HG03460 (cell line): ENCODE measurements around the gene MRPL51.
"Not testable (repeated sequence)": the region's sequence is repeated elsewhere in the genome, so short reads cannot be mapped to it uniquely, and the experiment has no call there.

Experiments
- ATAC-seq: cut with Tn5 transposase; IDR thresholded peaks from one replicate; pipeline ENCODE4 v1.9.1; 2021; ENCODE audit not compliant: unreplicated experiment

The MRPL51 gene

DNA sequence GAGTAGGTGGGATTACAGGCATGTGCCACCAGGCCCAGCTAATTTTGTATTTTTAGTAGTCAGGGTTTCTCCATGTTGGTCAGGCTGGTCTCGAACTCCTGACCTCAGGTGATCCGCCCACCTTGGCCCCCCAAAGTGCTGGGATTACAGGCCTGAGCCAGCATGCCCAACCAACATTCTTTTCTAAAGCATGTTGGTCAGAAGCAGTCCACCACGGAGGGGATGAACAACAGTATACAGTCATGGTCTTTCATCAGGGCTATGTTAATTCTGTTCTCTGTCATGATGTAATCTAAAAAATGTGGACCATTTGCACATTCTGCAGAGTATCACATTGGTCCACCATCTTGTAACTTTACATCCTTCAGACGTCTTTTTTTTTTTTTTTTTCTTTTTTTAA, 3.6 kb downstream of the MRPL51 start:
- no peak for ATAC-seq

DNA sequence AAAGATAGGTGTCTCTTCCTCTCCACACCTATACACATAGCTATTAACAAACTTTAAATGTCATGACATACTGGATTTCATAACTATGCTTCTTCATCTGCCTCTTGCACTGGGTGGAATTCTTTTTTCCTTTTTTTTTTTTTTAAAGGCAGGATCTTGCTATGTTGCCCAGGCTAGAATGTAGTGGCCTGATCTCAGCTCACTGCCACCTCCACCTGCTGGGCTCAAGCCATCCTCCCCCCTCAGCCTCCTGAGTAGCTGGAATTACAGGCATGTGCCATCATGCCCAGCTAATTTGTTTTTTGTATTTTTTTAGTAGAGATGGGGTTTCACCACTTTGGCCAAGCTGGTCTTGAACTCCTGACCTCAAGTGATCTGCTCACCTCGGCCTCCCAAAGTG, 4.8 kb downstream of the MRPL51 start:
- no peak for ATAC-seq

DNA sequence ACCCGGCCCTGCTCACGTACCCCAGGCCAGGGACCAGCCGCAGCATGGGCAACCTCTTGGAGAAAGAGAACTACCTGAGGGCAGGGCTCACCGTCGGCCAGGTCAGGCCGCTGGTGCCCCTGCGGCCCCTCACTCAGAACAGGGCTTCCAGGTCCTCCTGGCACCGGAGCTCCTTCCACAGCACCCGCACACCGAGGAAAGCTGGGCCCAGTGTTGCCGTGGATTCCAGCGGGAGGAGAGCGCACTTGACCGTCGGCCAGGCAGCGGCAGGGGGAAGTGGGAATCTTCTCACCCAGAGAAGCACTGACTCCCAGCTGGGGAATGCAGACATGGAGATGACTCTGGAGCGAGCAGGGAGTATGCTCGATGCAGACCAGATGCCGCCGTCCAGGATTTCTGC, 14.6 kb downstream of the MRPL51 start:
- ATAC-seq: no peak

DNA sequence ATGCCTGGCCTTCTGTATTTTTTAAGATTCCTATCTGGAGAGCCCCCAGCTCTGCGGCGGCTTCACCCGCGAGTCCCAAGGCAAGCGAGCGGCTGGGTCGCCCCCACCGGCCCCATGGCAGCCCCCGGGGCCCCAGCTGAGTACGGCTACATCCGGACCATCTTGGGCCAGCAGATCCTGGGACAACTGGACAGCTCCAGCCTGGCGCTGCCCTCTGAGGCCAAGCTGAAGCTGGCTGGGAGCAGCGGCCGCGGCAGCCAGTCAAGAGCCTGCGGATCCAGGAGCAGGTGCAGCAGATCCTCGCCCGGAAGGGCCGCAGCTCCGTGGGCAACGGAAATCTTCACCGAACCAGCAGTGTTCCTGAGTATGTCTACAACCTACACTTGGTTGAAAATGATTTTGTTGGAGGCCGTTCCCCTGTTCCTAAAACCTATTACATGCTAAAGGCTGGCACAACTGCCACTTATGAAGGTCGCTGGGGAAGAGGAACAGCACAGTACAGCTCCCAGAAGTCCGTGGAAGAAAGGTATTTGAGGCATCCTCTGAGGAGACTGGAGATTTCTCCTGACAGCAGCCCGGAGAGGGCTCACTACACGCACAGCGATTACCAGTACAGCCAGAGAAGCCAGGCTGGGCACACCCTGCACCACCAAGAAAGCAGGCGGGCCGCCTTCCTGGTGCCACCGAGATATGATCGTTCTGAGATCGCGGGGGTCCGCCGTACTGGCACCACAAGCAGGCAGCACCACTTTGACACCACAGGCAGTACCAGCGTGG, 15.3 kb downstream of the MRPL51 start:
- ATAC-seq: not testable (repeated sequence)

DNA sequence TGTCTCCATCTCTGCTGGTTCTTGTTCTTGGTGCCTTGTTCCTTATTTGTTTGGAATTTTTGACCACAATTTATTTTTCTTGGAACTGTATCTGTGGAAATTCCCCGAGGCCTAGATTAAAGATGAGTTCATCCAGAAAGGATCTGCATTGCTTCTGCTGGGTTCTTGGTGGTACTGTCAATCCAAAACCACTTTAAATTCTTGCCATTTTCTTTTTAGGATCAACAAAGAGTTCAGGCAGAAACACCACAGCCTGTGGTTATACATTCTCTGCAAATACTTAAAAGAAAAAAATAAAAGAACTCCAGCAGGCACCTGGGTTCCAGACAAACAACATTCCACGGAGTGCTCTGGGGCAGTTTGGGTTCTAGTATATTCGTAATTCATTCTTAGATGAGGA, 16.6 kb downstream of the MRPL51 start:
- no peak for ATAC-seq

DNA sequence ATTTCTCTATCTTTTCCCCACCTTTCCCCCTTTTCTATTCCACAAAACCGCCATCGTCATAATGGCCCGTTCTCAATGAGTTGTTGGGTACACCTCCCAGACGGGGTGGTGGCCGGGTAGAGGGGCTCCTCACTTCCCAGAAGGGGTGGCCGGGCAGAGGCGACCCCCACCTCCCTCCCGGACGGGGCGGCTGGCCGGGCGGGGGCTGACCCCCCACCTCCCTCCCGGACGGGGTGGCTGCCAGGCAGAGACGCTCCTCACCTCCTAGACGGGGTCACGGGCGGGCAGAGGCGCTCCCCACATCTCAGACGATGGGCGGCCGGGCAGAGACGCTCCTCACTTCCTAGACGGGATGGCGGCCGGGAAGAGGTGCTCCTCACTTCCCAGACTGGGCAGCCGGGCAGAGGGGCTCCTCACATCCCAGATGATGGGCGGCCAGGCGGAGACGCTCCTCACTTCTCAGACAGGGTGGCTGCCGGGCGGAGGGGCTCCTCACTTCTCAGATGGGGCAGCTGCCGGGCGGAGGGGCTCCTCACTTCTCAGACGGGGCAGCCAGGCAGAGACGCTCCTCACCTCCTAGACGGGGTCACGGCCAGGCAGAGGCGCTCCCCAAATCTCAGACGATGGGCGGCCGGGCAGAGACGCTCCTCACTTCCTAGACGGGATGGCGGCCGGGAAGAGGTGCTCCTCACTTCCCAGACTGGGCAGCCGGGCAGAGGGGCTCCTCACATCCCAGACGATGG, 17.7 kb downstream of the MRPL51 start:
- ATAC-seq: not testable (repeated sequence)

DNA sequence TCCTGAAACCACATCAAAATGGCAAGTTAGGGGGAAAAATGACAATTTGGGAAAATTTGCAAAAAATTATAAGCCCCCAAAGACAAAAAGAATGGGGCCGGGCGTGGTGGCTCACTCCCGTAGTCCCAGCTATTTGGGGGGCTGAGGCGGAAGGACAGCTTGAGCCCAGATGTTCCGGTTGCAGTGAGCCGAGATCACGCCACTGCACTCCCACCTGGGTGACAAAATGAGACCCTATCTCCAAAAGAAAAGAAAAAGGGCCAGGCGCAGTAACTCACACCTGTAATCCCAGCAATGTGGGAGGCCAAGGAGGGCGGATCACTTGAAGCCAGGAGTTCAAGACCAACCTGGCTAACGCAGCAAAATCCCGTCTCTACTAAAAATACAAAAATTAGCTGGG, 20.6 kb downstream of the MRPL51 start:
- ATAC-seq: no peak

DNA sequence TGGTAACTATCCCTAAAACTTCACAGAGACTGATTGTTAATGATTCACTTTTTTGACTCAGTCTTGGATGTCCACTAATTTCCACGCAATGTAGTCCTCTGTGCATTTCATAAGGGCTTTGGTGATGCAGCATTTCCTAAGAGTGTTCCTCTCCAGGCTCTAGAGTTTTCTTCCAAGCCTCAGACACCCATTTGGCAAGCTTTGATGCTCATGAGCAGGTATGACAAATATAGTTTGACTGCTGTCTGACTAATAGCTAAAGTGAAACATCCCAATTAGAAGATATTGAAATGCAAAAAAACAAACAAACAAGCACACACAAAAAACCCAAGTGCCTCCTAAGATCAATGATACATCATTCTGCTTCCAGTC, 21.1 kb downstream of the MRPL51 start:
- ATAC-seq: no peak

DNA sequence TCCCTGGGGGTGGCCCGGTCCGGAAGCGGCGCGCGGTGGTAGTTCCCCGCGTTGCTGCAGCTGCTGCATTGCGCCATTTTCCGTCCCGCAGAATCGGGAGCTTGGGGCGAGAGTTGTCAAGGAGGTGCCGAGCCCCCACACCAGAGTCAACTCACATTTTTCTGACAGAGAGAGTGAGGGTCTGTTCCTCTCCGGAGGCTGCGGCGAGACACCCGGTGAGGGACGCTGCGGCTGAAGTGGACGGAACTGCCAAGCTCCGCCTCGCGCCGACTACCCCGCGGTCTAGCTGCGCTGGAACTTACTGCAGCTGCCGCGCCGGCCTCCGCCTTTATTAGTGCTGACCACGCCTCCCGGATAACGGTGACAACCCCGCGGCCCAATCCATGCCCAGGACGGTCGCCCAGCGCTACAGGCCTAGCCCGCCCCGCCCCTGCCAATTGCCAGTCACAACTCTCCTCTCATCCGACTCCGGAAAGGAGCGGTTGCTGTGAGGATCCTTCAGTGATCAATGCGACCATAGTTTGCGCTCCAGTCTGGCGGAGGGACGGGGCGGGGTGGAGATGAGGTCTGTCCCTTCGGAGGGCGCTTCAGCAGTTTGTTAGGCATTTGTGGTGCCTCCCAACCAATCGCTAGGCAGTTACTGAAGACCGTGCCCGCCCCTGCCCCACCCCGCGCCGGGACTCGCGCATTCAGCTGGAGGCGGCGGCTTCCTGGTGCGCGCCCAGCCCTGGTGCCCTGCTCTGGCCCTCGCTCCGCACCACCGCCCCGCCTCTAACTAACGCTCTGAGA, 22.5 kb downstream of the MRPL51 start, which contains the start of gene VAMP1:
Gene VAMP1 (minus strand): TSS at position 303 of the 789 bp plus-strand sequence. CDS start 146 bp downstream, at position 157.
- peak; percentile 87 for ATAC-seq

DNA sequence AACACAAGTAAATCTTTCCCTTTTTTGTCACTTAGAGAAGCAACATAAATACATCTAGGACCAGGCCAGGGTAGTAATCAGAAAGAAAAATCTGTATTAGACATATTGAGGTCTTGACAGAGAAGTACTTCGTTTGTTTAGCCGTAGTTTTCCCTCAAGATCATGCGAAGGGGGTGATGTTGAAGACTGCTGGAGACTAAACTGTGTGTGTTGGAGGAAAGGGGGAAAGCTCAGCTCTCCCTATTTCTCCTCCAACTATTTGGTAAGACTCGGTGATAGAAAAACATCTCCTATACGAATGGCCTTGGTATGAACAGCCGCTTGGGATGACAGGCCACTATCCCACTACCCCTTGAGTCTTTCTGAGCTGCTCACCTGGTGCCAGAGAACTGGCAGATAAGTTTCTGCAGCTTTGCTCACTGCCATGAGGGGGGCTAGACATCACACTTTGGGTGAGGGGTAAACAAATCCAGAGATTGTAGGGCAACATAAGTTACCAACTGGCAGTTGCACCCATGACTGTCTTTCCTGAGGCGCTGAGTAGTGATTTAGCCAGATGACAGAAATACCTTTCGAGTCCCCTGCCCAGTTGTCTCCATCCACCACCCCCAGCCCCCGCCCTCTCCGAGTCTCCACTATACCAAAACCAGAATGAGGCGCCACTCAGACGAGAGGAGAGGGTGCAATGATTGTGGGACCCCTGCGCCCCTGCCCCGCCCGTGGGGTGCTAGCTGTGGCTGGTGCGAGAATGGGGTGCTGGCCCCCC, 23.3 kb downstream of the MRPL51 start:
- no peak for ATAC-seq

DNA sequence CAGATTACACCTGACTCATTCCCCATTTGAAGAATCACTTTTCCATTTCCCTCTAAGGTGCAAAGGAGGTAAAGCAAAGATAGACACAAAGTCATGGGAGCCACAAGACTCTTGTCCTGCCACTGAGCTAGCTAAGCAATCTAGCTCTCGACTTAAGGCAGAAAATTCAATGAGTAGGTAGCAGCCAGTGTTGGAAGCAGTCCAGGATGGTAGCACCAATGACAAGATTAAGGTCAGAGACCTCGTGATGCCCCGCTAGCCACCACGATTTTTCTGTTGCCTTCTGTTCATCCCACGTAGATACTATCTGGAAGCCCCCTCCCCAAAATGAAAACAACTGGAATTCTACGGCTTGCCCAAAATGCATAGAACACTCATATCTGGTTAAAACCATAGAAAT, 24.0 kb downstream of the MRPL51 start:
- no peak for ATAC-seq

DNA sequence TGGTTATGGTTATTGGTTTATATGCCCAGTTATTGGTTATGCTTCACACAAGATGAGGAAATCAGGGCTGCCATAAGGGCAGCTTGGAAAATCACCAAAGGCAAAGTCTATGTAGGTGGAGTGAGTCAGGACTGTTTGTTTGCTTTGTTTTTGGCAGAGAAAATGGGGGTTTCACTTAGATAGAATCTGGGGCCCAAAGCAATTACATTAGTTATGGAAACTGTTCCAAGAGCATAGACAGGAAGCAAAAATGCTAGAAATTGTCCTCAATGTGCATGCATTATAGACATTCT, 24.8 kb downstream of the MRPL51 start:
- no peak for ATAC-seq

DNA sequence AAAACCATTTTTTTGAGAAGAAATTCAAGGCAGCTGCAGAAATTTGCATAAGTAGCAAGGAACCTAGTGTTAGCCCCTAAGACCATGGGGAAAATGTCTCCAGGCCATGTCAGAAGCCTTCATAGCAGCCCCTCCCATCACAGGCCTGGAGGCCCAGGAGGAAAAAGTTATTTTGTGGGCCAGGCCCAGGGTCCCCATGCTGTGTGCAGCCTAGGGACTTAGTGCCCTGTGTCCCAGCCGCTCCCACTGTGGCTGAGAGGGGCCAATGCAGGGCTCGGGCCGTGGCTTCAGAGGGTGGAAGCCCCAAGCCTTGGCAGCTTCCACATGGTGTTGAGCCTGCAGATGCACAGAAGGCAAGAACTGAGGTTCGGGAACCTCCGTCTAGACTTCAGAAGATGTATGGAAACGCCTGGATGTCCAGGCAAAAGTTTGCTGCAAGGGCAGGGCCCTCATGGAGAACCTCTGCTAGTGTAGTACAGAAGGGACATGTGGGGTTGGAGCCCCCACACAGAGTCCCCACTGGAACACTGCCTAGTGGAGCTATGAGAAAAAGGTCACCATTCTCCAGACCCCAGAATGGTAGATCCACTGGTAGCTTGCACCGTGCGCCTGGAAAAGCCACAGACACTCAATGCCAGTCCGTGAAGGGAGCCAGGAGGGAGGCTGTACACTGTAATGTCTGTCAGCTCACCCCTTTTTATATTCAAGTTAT, 25.3 kb downstream of the MRPL51 start:
- not testable (repeated sequence) for ATAC-seq

DNA sequence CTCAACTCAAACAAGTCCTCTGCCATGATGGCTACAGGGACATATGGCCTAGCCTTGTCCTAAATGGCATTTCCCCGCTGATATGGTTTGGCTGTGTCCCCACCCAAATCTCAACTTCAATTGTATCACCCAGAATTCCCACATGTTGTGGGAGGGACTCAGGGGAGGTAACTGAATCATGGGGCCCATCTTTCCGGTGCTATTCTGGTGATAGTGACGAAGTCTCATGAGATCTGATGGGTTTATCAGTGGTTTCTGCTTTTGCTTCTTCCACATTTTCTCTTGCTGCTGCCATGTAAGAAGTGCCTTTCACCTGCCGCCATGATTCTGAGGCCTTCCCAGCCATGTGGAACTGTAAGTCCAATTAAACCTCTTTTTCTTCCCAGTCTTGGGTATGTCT, 26.3 kb downstream of the MRPL51 start:
- ATAC-seq: not testable (repeated sequence)

DNA sequence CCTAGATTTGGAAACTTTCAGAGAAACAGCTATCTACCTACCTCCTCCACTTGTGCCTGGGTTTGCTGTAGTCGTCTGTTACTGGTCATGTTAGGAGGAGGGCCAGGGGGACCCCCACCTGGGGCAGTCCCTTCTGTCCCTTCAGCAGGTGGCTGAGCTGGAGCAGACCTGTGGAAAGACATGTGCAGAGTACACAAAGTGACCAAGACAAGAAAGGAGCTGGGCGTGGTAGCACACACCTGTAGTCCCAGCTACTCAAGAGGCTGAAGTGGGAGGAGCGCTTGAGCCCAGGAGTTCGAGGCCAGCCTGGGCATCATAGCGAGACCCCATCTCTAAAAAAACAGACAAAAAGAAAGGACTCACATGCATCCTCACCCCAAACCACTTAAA, 26.9 kb downstream of the MRPL51 start:
- ATAC-seq: no peak

DNA sequence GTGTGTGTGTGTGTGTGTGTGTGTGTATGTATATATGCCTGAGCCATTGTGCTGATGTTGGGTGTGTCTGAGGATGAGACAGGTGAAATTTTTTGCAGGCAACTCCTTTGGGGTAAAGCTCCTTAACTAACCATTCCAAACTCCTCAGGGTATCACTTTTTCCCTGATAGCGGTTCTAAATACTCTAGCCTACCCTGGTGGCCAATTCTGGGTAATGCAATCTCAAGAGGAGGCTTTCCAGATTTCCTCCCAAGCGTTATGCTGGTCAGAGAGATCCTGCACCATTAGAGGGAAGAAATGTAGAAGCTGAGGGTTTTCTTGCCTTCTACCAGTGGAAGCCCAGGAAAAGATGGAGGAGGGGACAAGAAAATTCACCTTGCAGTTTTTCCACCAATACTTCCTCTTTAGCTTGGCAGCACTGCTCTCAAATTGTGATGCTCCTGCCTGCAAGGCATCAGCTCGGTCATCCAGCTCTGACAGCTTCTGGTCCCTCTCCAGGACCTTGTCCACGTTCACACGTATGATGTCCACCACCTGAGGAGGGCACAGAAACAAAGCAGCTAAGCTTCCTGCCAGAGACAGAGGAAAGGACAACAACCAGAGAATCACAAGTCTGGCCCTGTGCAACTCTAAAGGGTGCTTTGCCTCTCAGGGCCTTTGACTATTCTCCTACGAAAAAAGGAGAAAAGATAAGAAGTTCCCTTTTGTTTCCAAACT, 27.4 kb downstream of the MRPL51 start:
- ATAC-seq: no peak

DNA sequence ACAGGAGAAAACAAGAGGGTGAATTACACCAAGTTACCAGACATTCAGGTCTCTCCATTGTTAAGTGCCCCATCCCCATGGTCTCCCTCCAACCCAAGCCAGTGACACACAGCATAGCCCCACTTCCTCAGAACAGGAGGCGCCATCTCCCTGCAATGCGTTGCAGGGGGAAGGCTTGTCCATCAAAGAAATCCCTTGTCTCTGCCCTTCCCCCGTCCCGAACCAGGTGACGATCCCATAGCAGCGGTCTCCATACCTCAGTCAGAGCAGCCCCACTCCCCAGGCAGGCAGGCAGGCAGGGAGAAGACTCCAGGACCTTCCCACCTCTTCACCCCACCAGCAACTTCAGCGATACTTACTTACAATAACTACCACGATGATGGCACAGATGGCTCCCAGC, 28.5 kb downstream of the MRPL51 start:
- no peak for ATAC-seq

DNA sequence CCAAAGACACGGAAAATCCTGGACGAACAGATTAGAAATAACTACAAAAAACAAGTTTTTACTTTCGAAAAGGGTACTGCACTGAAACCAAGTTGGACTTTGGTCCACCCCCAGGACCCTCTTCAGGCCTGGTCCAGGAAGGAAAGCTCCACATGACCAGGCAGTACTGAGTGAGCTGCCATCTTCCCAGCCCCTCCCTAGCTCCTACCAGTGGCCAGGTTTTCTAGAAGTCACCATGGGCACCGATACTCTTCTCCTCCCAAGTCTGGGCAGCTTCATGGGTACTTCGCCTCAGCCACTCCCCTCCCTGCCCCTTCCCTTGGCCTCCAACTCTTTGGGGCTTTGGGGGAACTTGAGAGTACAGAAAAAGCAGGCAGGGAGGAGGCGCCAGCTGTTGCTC, 29.2 kb downstream of the MRPL51 start:
- ATAC-seq: no peak

DNA sequence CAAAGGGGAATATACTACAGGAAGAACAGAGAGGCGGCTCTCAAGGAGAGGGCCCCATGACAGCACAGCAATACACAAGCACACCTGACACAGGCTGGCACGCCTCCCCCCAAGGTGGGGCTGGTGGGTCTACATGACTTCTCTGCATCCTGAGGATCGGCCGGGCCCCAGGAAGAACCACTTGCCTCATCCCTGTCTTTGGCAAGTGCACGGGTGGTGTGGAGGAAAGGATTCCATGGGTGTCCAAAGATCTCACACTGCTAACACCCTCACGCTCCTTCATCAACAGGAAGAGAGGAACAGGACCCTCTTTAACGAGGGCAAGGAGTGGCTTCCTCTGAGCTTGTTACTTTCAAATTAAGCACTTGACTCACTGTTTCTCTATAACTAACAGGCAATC, 29.8 kb downstream of the MRPL51 start:
- ATAC-seq: no peak
